ENCODE measurements around the gene HERC4. TPM values are rescaled to one million over a fixed set of nuclear protein-coding genes. Genes with fewer than 3 reads are reported as not detected.

The HERC4 gene
- total RNA-seq, 1 experiment from 2014 or later: 39.4 TPM

DNA sequence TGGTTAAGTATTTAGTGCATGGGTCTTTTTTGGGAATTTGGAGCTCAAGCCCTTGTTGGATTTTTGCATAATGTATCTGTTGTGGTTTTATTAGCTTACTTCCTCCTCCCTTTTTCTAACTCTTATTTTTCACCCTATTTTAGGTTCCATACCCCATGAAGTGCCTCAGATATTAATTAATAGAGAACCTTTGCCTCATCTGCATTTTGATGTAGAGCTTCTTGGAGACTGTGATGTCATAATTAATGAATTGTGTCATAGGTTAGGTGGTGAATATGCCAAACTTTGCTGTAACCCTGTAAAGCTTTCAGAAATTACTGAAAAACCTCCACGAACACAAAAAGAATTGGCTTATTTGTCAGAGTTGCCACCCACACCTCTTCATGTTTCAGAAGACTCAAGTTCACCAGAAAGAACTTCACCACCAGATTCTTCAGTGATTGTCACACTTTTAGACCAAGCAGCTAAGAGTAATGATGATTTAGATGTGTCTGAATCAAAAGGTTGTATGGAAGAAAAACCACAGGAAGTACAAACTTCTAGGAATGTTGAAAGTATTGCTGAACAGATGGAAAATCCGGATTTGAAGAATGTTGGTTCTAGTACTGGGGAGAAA is 162.6 kb downstream of the HERC4 start:
- no peak for TF ChIP-seq MXD4 (CRISPR knock-in tag; IDR thresholded peaks at IDR 0.05; ENCODE audit: borderline replicate concordance)
- TF ChIP-seq, protein P1, sequence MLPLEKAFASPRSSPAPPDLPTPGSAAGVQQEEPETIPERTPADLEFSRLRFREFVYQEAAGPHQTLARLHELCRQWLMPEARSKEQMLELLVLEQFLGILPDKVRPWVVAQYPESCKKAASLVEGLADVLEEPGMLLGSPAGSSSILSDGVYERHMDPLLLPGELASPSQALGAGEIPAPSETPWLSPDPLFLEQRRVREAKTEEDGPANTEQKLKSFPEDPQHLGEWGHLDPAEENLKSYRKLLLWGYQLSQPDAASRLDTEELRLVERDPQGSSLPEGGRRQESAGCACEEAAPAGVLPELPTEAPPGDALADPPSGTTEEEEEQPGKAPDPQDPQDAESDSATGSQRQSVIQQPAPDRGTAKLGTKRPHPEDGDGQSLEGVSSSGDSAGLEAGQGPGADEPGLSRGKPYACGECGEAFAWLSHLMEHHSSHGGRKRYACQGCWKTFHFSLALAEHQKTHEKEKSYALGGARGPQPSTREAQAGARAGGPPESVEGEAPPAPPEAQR (CRISPR knock-in tag; IDR thresholded peaks at IDR 0.05): no peak
- Mint-ChIP-seq H3K36me3 (peaks cover 83% of the 10 kb centered on the region), H3K27ac (peak overlapping the region; percentile 64), H3K27me3 (ENCODE audit: low read depth) (no peaks in the 10 kb centered on the region; the same call in 1 of the 2 replicates), H3K9me3 (no peaks in the 10 kb centered on the region), H3K4me3 (no peak overlapping the region), H3K4me1 (peaks cover 10% of the 10 kb centered on the region; the same call in 1 of the 2 replicates)
- CTCF ChIA-PET: interaction anchor here (1.0 kb wide), 1 partner anchor 50 kb away, joined by 4 read pairs; no protein-coding TSS in a partner anchor
- POLR2A ChIA-PET: interaction anchor here (1.1 kb wide), 1 partner anchor 13 kb away, joined by 3 read pairs; no protein-coding TSS in a partner anchor
- DNase-seq (ENCODE audit: low spot score) (no peak), ATAC-seq (no peak)

DNA sequence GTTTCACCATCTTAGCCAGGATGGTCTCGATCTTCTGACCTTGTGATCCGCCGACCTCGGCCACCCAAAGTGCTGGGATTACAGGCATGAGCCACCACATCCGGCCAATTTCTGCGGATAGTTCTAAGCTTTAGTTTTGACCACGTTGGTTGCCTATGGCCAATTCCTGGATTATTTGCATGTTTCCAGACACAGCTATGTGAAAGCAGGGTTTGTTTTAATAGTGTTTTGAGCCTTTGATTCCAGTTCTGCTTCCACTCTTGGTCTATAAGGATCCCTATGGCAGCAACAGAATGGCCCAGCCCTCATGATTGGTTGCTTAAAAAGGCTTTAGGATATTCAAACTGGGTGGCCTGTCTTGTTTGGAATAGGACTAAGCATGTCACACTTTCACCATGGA is 171.5 kb downstream of the HERC4 start:
- peaks cover 78% of the 10 kb centered on the region for H3K36me3 Mint-ChIP-seq
- H3K27me3 Mint-ChIP-seq (ENCODE audit: low read depth): no peaks in the 10 kb centered on the region
- H3K4me1 Mint-ChIP-seq: peaks cover 3% of the 10 kb centered on the region; the same call in 1 of the 2 replicates
- TF ChIP-seq, protein P2, sequence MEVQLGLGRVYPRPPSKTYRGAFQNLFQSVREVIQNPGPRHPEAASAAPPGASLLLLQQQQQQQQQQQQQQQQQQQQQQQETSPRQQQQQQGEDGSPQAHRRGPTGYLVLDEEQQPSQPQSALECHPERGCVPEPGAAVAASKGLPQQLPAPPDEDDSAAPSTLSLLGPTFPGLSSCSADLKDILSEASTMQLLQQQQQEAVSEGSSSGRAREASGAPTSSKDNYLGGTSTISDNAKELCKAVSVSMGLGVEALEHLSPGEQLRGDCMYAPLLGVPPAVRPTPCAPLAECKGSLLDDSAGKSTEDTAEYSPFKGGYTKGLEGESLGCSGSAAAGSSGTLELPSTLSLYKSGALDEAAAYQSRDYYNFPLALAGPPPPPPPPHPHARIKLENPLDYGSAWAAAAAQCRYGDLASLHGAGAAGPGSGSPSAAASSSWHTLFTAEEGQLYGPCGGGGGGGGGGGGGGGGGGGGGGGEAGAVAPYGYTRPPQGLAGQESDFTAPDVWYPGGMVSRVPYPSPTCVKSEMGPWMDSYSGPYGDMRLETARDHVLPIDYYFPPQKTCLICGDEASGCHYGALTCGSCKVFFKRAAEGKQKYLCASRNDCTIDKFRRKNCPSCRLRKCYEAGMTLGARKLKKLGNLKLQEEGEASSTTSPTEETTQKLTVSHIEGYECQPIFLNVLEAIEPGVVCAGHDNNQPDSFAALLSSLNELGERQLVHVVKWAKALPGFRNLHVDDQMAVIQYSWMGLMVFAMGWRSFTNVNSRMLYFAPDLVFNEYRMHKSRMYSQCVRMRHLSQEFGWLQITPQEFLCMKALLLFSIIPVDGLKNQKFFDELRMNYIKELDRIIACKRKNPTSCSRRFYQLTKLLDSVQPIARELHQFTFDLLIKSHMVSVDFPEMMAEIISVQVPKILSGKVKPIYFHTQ (CRISPR knock-in tag; IDR thresholded peaks at IDR 0.05): no peak
- TF ChIP-seq, protein P1 (CRISPR knock-in tag; IDR thresholded peaks at IDR 0.05): no peak
- TF ChIP-seq RORB (CRISPR knock-in tag; IDR thresholded peaks at IDR 0.05) (no peak), SOX15 (CRISPR knock-in tag; IDR thresholded peaks at IDR 0.05) (no peak)
- no peak overlapping the region for H3K4me3 Mint-ChIP-seq
- DNase-seq (ENCODE audit: low spot score): no peak
- ATAC-seq: no peak
- CTCF ChIA-PET: interaction anchor here (1.1 kb wide), 1 partner anchor 48 kb away, joined by 3 read pairs; no protein-coding TSS in a partner anchor
- POLR2A ChIA-PET: no interaction called here
- no peak overlapping the region for H3K27ac Mint-ChIP-seq
- no peaks in the 10 kb centered on the region for H3K9me3 Mint-ChIP-seq

DNA sequence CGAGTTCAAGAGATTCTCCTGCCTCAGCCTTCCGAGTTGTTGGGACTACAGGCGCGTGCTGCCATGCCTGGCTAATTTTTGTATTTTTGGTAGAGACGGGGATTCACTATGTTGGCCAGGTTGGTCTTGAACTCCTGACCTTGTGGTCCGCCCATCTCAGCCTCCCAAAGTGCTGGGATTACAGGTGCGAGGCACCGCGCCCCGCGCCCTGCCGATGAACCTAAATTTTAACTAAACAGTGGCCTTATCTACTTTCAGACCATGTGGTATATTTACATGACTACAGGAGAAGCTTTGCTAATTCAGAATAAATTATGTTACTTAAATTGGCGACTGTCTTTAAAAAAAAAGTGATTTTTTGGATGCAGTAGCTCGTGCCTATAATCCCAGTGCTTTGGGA is 181.4 kb downstream of the HERC4 start:
- ATAC-seq: no peak
- H3K4me1 Mint-ChIP-seq: peaks cover 6% of the 10 kb centered on the region; the same call in 1 of the 2 replicates
- no peak for DNase-seq (ENCODE audit: low spot score)
- POLR2A ChIA-PET: no interaction called here
- peaks cover 83% of the 10 kb centered on the region for H3K36me3 Mint-ChIP-seq
- TF ChIP-seq, protein P3, sequence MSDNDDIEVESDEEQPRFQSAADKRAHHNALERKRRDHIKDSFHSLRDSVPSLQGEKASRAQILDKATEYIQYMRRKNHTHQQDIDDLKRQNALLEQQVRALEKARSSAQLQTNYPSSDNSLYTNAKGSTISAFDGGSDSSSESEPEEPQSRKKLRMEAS (CRISPR knock-in tag; IDR thresholded peaks at IDR 0.05): no peak
- TF ChIP-seq, protein P4, sequence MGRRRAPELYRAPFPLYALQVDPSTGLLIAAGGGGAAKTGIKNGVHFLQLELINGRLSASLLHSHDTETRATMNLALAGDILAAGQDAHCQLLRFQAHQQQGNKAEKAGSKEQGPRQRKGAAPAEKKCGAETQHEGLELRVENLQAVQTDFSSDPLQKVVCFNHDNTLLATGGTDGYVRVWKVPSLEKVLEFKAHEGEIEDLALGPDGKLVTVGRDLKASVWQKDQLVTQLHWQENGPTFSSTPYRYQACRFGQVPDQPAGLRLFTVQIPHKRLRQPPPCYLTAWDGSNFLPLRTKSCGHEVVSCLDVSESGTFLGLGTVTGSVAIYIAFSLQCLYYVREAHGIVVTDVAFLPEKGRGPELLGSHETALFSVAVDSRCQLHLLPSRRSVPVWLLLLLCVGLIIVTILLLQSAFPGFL (CRISPR knock-in tag; IDR thresholded peaks at IDR 0.05; ENCODE audit: borderline replicate concordance): no peak
- TF ChIP-seq ELF4 (CRISPR knock-in tag; IDR thresholded peaks at IDR 0.05; ENCODE audit: low read depth) (no peak), NR3C1 (CRISPR knock-in tag; conservative IDR thresholded peaks at IDR 0.05; ENCODE audit: low read depth) (no peak)
- no peak overlapping the region for H3K4me3 Mint-ChIP-seq
- peaks cover 4% of the 10 kb centered on the region for H3K9me3 Mint-ChIP-seq
- 0 out of 2 replicates have a peak overlapping the region, but pooled peaks have one; percentile 34 for H3K27ac Mint-ChIP-seq
- no peaks in the 10 kb centered on the region for H3K27me3 Mint-ChIP-seq (ENCODE audit: low read depth)
- CTCF ChIA-PET: interaction anchor here (1.4 kb wide), 1 partner anchor 38 kb away, joined by 3 read pairs; no protein-coding TSS in a partner anchor

Data from WTC11 (cell line).